Measurements from ENCODE around the gene AP2B1.

Gene AP2B1

DNA sequence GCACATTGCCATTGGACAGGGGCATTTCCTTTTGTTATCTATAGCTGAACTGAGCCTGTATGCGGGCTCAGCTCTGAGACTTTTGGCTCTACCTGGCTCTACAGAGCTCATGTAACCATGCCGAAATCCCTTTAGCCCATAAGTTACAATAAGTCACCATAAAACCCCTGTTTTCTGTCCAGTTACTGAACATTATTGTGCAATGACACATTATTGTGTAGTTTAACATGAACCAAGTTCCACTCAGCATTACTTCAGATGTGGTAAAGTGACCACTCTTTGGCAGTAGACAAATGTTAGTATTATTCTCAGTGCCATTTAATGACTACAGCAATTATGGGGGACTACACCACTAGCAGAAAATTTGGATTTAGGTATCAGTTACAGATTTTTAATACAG is 78.9 kb downstream of the AP2B1 start:
- Histone ChIP-seq H3K9ac (no peak overlapping the region), H3K9me3 (ENCODE audit: control insufficient read depth, low read length) (no peaks in the 10 kb centered on the region), H3K4me3 (ENCODE audit: low read depth, low read length) (no peak overlapping the region), H3K4me1 (peaks cover 16% of the 10 kb centered on the region), H2AFZ (no peak overlapping the region), H3K4me2 (ENCODE audit: low read length) (no peak overlapping the region), H3K79me2 (peaks cover 6% of the 10 kb centered on the region), H3K27ac (no peak overlapping the region), H3K36me3 (ENCODE audit: control insufficient read depth, insufficient read depth, low read length) (no peaks in the 10 kb centered on the region), H3K27me3 (ENCODE audit: control insufficient read depth, insufficient read depth, low read length) (no peaks in the 10 kb centered on the region)
- TF ChIP-seq, protein P1, sequence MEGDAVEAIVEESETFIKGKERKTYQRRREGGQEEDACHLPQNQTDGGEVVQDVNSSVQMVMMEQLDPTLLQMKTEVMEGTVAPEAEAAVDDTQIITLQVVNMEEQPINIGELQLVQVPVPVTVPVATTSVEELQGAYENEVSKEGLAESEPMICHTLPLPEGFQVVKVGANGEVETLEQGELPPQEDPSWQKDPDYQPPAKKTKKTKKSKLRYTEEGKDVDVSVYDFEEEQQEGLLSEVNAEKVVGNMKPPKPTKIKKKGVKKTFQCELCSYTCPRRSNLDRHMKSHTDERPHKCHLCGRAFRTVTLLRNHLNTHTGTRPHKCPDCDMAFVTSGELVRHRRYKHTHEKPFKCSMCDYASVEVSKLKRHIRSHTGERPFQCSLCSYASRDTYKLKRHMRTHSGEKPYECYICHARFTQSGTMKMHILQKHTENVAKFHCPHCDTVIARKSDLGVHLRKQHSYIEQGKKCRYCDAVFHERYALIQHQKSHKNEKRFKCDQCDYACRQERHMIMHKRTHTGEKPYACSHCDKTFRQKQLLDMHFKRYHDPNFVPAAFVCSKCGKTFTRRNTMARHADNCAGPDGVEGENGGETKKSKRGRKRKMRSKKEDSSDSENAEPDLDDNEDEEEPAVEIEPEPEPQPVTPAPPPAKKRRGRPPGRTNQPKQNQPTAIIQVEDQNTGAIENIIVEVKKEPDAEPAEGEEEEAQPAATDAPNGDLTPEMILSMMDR (IDR thresholded peaks at IDR 0.05), result no peak

DNA sequence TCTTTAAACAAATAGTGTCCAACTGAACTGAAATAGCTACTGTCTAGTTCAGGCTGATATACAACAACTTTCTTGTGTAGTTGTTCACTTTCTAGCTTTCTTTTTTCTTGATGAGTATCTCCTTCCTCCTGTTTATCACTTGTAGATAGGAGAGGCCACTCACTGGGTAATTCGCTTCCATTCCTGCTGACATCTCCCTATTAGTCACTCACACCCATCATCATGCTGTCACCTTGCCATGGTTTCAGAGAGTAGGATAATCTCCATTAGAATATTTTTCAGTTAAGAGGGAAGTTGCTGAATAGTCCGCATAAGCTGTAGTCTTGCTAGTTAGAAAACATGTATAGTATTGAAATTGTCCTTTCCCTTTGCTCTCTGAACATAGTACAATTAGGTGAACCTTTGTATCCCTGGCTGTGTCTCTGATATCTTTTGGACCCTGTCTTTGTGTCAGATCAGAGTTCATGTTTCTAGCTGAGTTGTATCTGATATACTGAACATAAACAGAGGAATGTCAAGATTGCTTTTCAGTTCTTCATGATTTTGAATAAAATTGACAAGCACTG is 79.9 kb downstream of the AP2B1 start:
- TF ChIP-seq, protein P1 (IDR thresholded peaks at IDR 0.05), result no peak
- H2AFZ ChIP-seq, result no peak overlapping the region
- no peaks in the 10 kb centered on the region for H3K9me3 ChIP-seq (ENCODE audit: control insufficient read depth, low read length)
- H3K9ac ChIP-seq, result no peak overlapping the region
- H3K4me1 ChIP-seq, result peaks cover 16% of the 10 kb centered on the region
- H3K27me3 ChIP-seq (ENCODE audit: control insufficient read depth, insufficient read depth, low read length), result no peaks in the 10 kb centered on the region
- no peak overlapping the region for H3K4me2 ChIP-seq (ENCODE audit: low read length)
- H3K4me3 ChIP-seq (ENCODE audit: low read depth, low read length), result no peak overlapping the region
- H3K36me3 ChIP-seq (ENCODE audit: control insufficient read depth, insufficient read depth, low read length), result no peaks in the 10 kb centered on the region
- H3K79me2 ChIP-seq, result peaks cover 4% of the 10 kb centered on the region
- no peak overlapping the region for H3K27ac ChIP-seq

DNA sequence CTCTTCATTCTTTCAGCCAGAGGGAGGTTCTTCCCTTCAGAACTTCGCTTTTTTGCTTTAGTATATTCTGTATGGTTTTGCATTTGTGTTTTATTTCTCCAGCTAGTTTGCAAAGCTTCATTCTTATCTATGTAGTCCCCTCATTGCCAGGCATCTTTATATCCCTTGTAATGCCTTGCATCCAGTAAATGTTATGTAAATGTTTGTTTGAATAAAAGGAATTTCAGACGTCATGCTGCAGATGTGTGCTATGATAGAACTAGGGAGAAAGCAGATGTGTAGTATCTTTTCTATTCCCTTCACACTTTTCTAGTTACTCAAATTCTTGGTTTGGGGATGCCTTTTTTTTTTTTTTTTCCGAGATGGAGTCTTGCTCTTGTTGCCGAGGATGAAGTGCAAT is 81.7 kb downstream of the AP2B1 start:
- Histone ChIP-seq H3K9ac (no peak overlapping the region), H3K4me3 (ENCODE audit: low read depth, low read length) (no peak overlapping the region), H3K9me3 (ENCODE audit: control insufficient read depth, low read length) (no peaks in the 10 kb centered on the region), H3K4me1 (peaks cover 16% of the 10 kb centered on the region), H3K4me2 (ENCODE audit: low read length) (no peak overlapping the region), H3K27me3 (ENCODE audit: control insufficient read depth, insufficient read depth, low read length) (no peaks in the 10 kb centered on the region), H3K79me2 (peaks cover 4% of the 10 kb centered on the region), H3K36me3 (ENCODE audit: control insufficient read depth, insufficient read depth, low read length) (no peaks in the 10 kb centered on the region), H2AFZ (no peak overlapping the region), H3K27ac (no peak overlapping the region)
- TF ChIP-seq, protein P1 (IDR thresholded peaks at IDR 0.05), result no peak

DNA sequence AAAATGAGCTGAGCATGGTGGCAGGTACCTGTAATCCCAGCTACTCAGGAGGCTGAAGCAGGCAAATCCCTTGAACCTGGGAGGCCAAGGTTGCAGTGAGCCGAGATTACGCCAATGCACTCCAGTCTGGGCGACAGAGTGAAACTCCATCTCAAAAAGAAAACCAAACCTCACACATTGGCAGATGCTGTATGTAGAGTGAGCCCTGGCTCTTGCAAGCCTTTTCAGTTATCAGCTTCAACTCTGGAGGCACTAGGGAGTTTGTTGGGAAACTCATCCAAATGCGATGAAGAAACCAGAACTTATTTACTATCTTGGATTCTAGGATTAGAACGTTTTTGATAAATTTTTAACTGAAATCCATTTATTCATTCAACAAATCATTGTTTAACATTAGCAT is 87.4 kb downstream of the AP2B1 start:
- no peak overlapping the region for H2AFZ ChIP-seq
- no peak overlapping the region for H3K4me2 ChIP-seq (ENCODE audit: low read length)
- no peak overlapping the region for H3K27ac ChIP-seq
- H3K9ac ChIP-seq, result no peak overlapping the region
- no peaks in the 10 kb centered on the region for H3K4me1 ChIP-seq
- TF ChIP-seq, protein P1 (IDR thresholded peaks at IDR 0.05), result no peak
- H3K27me3 ChIP-seq (ENCODE audit: control insufficient read depth, insufficient read depth, low read length), result no peaks in the 10 kb centered on the region
- peaks cover 4% of the 10 kb centered on the region for H3K79me2 ChIP-seq
- H3K9me3 ChIP-seq (ENCODE audit: control insufficient read depth, low read length), result no peaks in the 10 kb centered on the region
- no peak overlapping the region for H3K4me3 ChIP-seq (ENCODE audit: low read depth, low read length)
- no peaks in the 10 kb centered on the region for H3K36me3 ChIP-seq (ENCODE audit: control insufficient read depth, insufficient read depth, low read length)

DNA sequence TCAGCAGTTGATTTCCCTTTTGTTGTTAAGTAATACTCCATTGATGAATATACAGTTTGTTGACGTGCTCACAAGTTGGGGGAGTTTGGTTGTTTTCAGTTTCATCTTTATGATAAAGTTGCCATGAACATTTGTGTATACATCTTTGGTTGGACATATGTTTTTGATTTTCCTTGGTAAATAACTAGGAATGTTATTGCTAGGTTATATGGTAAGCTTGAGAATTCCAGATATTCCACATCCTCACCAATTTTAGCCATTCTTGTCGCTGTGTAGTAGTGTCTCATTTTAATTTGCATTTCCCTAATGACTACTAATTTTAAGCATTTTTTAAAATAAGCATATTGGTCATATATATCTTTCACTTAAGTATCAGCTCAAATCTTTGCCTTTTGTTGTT is 89.3 kb downstream of the AP2B1 start:
- no peaks in the 10 kb centered on the region for H3K79me2 ChIP-seq
- H3K36me3 ChIP-seq (ENCODE audit: control insufficient read depth, insufficient read depth, low read length), result no peaks in the 10 kb centered on the region

More for the DNA sequence above, 89.3 kb downstream of the AP2B1 start:
- no peak overlapping the region for H3K4me2 ChIP-seq (ENCODE audit: low read length)
- no peaks in the 10 kb centered on the region for H3K9me3 ChIP-seq (ENCODE audit: control insufficient read depth, low read length)
- H3K27me3 ChIP-seq (ENCODE audit: control insufficient read depth, insufficient read depth, low read length), result no peaks in the 10 kb centered on the region
- H3K4me1 ChIP-seq, result no peaks in the 10 kb centered on the region
- TF ChIP-seq, protein P1 (IDR thresholded peaks at IDR 0.05), result no peak
- no peak overlapping the region for H3K27ac ChIP-seq
- H3K4me3 ChIP-seq (ENCODE audit: low read depth, low read length), result no peak overlapping the region
- H2AFZ ChIP-seq, result no peak overlapping the region
- H3K9ac ChIP-seq, result no peak overlapping the region

Data from parathyroid adenoma (tissue), 2 donors.